NCI-H82 (cell line): ENCODE measurements around the gene OR12D2.
"Not testable (repeated sequence)": the region's sequence is repeated elsewhere in the genome, so short reads cannot be mapped to it uniquely, and the experiment has no call there.

ENCODE experiments used
- DNase-seq: peaks from one replicate; lab custom pipeline; 2025; lab: John Stamatoyannopoulos, UW

The OR12D2 gene, protein sequence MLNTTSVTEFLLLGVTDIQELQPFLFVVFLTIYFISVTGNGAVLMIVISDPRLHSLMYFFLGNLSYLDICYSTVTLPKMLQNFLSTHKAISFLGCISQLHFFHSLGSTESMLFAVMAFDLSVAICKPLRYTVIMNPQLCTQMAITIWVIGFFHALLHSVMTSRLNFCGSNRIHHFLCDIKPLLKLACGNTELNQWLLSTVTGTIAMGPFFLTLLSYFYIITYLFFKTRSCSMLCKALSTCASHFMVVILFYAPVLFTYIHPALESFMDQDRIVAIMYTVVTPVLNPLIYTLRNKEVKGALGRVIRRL

DNA sequence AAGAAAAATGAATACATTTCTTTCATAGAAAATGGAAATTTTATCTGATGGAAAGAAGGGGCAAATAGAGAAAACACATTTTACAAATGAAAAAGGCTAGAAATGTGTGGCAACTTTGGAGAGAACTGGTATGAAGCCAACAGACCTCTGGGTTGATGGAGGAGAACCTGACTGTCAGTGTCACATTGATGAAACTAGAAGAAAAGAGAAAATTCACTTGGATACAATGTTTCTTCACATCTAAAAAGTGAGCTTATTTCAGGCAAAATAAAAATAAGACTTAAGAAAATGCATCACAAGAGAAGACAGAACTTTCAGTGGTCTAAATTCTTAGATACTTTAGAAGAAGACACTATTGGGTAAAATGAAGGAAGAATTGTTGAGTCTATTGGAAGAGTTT is at the start of gene OR12D2:
Gene OR12D2, plus strand, starts transcription at position 301 of the 400 bp plus-strand sequence. CDS start 1,069 bp downstream, outside the sequence.
- DNase-seq, result no peak

DNA sequence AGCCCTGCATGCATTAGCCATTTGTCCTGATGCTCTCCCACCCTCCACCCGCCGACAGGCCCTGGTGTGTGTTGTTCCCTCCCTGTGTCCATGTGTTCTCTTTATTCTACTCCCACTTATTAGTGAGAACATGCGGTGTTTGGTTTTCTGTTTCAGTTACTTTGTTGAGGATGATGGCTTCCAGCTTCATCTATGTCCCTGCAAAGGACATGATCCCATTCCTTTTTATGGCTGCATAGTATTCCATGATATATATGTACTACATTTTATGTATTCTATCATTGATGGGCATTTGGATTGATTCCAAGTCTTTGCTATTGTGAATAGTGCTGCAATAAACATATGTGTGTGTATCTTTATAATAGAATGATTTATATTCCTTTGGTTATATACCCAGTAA is 46.1 kb upstream of the OR12D2 start:
- not testable (repeated sequence) for DNase-seq

DNA sequence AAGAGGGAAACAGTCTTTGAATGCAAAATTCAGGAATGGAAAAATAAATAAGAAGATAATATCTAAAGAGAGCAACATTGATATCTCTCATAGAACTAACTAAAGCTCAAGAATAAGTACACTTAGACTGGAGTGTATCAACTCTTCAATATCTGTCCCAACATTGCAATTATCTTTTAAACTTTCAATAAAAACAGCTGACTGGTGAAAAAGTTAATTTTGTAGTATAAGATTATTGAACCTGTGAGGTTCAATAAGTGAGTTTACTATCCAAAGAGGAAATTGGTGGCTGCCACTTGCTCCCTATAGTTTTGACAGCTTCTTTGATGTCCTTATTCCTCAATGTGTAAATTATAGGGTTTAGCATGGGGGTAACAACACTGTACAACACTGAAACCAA is 40.5 kb upstream of the OR12D2 start:
- DNase-seq, result no peak

DNA sequence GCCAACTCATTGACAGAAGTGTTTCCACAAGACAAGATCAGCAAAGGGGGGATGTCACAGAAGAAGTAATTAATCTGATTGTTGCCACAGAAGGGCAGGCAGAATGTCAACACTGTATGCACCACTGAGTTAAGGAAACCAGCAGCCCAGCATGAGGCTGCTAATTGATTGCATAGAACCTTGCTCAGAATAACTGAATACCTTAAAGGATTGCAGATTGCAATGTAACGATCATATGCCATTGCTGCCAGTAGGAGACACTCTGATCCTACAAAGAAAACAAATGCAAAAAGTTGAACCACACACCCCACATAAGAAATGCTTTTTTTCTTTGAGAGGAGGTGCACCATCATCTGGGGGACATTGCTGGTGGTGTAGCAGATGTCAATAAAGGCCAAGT is 39.8 kb upstream of the OR12D2 start:
- no peak for DNase-seq

DNA sequence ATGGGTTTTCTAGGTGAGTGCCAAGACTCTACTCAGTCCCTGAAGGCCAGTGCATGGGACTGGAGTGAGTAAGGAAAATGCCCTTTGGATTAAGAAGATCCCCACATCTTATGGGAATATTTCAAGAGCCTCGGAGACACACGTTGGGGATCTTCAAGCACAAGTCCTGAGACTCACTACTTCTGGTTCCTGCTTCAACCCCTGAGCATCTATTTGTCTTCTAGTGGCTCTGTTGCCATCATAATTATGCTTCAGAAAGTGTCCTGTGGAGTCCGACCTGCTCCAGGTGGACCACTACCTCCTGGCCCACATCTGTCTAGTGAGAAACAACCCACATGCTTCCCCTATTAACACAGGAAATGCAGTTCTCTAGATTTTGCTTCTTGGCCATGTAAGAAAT is 26.7 kb upstream of the OR12D2 start, which contains the start of gene OR5V1:
Gene OR5V1, minus strand, starts transcription at position 101 of the 400 bp plus-strand sequence. CDS start 12,670 bp downstream, outside the sequence.
- DNase-seq, result no peak

DNA sequence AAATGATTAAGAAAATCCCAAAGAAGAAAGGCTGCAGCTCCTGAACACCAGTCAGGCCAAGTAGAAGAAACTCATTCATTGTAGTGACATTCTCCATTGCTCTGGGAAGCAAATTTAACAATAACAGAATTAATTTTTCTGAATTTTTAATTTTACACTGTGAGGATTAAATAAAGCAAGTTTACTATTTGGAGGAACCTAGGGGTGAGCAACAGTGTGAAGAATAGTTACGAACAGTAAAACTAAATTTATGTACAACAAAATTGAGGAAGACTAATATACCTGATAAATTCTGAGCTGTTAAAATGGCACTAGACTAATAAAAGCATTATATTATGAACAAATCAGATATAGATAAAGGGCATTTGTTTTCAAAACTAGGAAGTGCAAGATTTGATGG is 20.2 kb upstream of the OR12D2 start, which contains the start of gene OR12D3:
Gene OR12D3, minus strand, starts transcription at position 101 of the 400 bp plus-strand sequence. Its CDS starts 4 bp downstream, at position 97.
- no peak for DNase-seq

DNA sequence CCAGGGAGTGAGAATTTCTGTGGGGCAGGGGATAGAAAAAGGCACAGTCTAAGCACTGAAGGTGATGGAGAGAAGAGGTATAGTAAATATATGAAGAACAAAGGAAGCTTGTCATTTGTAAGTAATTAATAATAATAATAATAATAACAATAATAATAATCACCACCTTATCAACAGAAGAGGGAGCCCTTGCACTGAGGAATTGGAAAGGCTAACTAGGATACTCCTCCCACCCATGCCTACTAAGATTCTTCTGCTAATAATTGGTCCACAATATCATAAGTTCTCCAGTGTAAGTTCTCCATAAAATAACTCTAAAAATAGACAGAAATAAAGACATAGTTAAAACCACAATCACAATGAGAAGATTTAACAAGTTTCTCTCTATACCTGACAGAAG is 19.4 kb upstream of the OR12D2 start:
- no peak for DNase-seq

DNA sequence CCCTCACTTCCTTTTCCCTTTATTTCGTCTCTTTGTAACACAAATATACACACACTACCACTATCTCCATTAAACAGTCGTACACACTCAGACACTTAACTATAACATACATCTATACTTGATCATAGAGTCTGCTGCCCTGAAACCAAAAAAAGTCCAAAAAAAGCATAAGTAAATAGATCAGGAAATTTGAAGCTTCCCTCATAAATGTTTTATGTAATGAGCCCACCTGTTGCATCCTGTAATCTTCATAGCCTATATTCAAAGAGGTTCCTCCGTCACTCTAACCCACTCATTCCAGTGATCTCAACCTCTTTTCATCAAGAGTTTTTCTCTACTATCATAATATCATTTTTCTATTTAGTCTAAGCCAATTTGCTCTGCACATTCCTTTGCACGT is 6.9 kb upstream of the OR12D2 start:
- no peak for DNase-seq

DNA sequence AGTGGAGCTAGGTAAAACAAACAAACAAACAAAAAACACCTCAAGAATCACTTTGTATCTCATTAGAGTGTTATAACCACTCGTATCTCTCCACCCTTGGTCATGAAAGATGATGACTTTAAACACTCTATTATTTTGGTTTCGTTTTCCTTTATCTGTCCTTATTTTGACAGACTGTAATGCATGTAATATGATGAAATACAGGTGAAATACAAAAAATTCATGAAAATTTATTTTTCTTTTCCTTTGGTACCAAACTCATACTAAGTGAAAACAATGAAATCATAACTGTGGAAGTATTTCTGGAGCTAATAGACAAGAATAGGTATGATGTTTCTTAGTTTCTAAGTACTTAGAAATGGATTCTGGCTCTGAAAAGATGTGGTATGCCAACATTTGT is 4.1 kb downstream of the OR12D2 start:
- no peak for DNase-seq

DNA sequence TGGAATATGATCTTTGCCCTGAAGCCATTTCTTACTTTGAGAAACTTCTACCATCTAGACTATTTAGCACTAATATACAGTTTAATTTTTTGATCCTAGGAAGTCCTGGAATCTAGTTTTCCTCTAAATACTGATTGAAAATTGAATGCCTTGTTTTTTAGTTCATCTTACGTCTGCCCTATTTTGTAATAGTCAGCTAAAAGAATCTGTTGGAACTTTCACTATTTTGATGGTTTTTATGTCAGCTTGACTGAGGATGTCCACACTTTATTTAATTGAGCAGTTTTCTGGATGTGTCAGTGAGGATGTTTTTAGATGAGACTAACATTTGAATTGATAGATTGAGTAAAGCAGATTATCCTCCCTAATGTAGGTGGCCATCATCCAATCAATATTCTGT is 8.4 kb downstream of the OR12D2 start:
- DNase-seq, result no peak

DNA sequence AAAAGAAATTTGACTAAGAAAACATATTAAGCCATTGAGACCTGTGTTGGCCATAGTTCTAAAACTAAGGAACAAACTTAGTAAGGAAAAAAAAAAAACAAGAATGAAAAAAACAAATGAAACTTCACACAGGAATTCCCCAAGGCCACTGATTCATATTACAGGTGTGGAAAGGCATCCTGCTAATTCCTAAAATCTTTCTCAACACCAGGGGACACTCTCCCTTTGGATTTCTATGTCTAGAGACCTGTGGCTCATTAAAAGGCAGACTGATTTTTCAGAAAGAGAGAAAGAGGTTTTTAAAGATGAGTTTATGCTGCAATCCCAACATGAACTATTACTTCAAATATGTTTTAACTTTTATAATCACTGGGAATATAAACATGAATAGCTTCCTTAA is 19.2 kb downstream of the OR12D2 start, which contains the start of gene OR12D1:
Gene OR12D1, plus strand, starts transcription at position 341 of the 400 bp plus-strand sequence.
- peak; percentile 1 for DNase-seq

DNA sequence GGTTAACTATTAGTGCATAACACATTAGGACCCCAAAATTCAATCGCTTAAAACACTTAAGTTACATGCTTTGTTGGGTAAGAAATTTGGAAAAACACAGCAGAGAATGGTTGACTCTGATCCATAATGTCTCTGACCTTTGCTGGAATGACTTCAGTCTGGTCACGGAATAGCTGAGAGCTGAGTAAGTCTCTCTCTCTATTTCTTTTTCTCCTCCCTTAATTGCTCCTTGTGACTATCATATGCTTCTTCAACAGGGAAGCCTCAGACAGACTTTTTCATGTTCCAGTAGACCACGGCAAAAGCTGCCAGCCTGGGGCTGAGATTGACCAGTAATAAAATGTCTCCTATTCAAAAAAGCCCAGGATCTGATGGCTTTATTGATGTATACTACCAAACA is 24.1 kb downstream of the OR12D2 start:
- DNase-seq, result no peak

DNA sequence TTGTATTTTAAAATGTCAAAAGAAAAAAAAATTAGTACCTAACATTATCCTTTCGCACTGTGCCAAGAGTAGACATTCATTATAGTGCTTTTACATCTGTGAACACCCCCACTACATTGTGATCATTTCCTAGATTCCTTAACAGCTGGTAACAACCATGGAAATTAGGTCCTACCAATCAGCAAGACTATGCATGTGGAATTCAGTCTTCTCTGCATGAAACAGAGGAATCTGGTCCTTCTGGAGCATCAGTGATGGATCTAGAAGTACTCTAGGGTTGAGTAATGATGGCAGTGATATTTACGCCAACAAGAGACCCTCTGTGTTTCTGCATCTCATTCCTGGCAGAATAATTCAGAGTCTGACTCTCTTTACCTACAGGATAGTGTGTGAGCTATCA is 28.7 kb downstream of the OR12D2 start:
- no peak for DNase-seq

DNA sequence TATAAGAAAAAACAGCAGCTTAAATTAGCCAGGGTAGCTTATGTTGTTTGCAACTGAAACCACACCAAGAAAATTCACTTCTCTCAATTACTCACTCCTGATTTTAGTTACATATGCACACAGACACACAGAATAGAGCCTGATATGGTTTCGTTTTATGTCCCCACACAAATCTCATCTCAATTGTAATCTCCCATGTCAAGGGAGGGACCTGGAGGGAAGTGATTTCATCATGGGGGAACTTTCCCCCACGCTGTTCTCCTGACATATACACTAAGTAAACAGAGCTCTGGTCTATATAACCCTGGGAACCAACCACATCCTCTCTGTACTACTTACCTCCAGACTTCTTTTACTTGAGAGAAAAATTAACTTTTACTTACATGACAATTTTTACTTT is 29.1 kb downstream of the OR12D2 start:
- DNase-seq, result no peak

DNA sequence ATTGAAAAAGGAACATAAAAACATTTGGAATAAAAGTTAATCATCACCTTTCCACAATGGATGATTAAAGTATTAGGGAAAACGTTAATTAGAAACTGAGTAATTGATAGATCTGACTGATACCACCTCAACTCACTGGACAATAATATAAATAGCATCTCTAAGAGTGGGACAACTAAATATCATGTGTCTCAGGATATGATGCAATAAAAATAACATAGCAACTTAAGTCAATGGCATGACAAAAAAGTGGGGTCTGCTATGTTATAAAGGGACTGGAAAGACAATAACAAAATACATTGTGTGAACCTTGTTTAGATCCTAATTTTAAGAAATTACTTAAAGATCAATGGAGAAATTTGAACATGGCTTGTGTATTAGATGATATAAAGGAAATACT is 29.6 kb downstream of the OR12D2 start:
- no peak for DNase-seq

DNA sequence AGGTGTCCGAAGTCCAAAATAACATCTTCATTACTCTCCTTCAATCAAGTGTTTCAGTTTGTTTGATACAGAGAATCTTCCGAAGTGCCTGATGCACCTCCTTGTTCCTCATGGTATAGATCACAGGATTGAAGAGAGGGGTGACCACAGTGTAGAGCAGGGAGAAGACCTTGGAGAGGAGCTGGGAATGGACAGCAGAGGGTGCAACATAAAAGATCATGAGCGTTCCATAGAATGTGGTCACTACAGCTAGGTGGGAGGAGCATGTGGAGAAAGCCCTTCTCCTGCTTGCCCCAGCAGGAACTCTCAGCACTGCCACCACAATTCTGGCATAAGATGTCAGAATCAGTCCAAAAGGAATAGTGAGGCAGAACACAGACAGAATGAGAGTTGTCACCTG is 31.2 kb downstream of the OR12D2 start:
- DNase-seq, result no peak

DNA sequence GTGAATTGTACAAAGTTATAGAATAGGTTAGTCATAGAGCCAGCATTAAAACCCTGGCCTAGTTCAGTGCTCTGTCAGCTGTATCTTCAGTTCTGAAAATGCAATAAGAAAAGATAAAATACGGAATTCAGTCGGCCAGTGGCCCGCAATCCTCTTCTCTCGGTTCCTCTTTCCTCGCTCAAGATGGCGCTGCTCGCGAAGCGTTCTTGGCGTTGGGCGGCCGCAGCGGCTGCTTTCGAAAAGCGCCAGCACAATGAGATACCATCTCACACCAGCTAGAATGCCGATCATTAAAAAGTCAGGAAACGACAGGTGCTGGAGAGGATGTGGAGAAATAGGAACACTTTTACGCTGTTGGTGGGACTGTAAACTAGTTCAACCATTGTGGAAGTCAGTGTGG is 41.3 kb downstream of the OR12D2 start:
- DNase-seq, result peak; percentile 12

DNA sequence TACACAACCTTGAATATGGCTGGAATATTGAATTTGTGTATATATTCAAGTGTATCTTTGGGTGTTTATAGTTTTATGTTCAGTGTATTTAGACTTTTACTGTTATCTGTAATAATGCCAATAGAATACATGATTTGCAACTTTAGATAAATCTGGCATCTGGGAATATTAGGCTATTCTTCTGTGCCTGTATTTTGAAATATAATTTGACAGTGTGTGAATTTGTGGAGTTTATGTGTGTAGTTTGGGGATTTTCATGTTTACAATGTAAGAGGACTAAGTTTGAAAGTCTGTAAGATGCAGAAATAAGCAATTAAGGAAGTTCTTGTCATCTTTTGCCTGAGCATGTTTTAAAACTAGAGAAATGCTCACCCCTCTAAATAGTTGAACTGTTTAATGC is 43.6 kb downstream of the OR12D2 start, which contains the start of gene OR10C1:
Gene OR10C1, plus strand, starts transcription at position 301 of the 400 bp plus-strand sequence. CDS start 710 bp downstream, outside the sequence.
- no peak for DNase-seq

DNA sequence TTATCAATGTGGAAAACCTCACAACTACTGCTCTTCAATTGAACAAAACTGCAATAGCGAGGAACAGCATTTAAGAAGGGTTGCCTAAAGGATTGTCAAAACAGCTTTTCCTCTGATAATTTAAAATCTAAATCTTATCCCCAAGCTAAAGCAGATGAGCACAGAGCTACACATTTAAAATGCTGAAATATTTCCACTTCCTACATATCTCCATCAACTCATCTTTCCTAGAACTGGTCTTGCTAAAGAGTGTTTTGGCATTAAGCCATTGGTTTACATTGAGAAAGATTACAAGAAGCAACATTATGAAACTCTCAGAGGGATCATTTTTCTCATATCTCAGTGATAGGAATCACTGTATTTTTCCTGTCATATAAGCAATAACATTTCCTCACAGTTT is 47.3 kb downstream of the OR12D2 start:
- no peak for DNase-seq

DNA sequence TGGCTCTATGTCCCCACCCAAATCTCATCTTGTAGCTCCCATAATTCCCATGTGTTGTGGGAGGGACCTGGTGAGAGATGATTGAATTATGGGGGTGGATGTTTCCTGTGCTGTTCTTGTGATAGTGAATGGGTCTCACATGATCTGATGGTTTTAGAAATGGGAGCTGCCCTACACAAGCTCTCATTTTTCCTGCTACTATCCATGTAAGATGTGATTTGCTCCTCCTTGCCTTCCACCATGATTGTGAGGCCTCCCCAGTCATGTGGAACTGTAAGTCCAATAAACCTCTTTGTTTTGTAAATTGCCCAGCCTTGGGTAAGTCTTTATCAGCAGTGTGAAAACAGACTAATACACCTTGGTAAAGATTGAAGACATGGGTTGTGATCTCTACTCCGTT is 48.6 kb downstream of the OR12D2 start:
- not testable (repeated sequence) for DNase-seq
